ENCODE measurements around the gene SOWAHC.
"Not testable (repeated sequence)": the region's sequence is repeated elsewhere in the genome, so short reads cannot be mapped to it uniquely, and the experiment has no call there.

Gene SOWAHC, protein sequence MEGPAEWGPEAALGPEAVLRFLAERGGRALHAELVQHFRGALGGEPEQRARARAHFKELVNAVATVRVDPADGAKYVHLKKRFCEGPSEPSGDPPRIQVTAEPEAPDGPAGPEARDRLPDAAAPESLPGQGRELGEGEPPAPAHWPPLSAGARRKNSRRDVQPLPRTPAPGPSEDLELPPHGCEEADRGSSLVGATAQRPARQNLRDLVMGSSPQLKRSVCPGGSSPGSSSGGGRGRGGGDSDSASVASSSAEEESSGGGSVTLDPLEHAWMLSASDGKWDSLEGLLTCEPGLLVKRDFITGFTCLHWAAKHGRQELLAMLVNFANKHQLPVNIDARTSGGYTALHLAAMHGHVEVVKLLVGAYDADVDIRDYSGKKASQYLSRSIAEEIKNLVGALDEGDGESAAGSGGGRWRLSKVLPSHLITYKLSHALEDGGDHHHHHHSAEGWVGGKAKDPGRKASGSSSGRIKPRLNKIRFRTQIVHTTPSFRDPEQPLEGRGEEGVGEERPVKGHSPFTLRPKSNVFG

DNA sequence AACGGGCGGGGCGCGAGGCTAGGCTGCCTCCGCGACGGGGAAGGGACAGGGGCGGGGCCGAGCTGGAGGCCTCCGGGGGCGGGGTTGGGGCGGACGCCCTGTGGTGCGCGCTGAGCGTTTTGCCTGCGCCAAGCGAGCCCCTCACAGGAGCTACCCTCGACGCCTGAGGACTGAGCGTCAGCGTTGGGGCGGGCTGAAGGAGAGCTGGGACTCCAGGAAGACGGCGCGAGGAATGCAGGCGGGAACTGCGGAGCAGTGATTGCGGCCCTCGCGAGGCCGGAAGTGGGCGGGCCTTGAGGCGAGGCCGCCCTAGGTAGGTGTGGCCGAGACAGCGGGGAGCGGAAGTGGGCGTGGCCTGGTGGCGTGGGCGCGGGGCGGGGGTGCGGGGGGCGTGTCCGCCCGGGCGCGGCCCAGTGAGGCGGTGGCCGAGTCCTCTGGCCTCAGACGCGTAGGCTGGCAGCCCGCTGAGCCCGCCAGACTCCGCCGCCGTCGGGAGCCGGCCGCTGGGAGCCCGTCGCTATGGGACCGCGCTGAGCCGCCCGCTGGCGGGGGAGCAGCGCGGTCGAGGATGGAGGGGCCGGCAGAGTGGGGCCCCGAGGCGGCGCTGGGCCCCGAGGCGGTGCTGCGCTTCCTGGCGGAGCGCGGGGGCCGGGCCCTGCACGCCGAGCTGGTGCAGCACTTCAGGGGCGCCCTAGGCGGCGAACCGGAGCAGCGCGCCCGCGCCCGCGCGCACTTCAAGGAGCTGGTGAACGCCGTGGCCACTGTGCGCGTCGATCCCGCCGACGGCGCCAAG lies at the start of gene SOWAHC, which contains the start of gene SEPTIN10:
Gene SOWAHC, plus strand, starts transcription at position 443 of the 793 bp plus-strand sequence. Its CDS starts 126 bp downstream, at position 569.
Gene SEPTIN10, minus strand, starts transcription at position 45 of the 793 bp plus-strand sequence. CDS start 139 bp downstream, outside the sequence.
- H3K9ac ChIP-seq (ENCODE audit: low read length in 2 of 2): peak within 1 kb of the TSS; percentile 78 to 93
- peaks cover 24% of the 10 kb centered on the region for H3K4me1 ChIP-seq (ENCODE audit: control insufficient read depth, insufficient read depth, low read length)
- no peaks in the 10 kb centered on the region for H3K36me3 ChIP-seq (ENCODE audit: control insufficient read depth in 2 of 2, insufficient read depth in 2 of 2, low read length in 2 of 2)
- peak within 1 kb of the TSS; percentile 70 to 87 for H3K4me3 ChIP-seq (ENCODE audit: low read length in 2 of 2)
- H3K9me3 ChIP-seq (ENCODE audit: control insufficient read depth in 2 of 2, low read length in 2 of 2): no peaks in the 10 kb centered on the region
- no peaks in the 10 kb centered on the region for H3K27me3 ChIP-seq (ENCODE audit: control insufficient read depth in 1 of 2, insufficient read depth in 2 of 2, low read length in 2 of 2)
- H3K27ac ChIP-seq (ENCODE audit: low read length): peak within 1 kb of the TSS; percentile 93

DNA sequence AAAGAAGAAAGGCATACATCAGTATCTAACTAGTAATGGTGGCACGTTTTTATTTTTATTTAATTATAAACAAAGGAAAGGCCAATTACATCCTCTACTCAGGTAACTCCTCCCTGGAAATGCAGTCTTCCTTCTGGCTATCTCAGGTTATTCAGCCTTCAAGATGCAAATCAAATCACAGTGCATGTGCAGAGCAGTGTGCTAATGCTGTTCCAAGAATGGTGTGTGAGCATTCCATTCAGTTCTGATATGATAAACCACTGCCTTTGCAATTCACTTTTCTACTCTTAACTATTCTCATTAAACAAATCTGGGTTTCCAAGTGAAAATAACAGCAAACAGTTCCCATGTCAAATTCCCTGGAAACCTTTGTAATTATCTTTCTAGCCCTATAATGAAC lies 38.8 kb upstream of the SOWAHC start:
- H3K4me1 ChIP-seq (ENCODE audit: control insufficient read depth, insufficient read depth, low read length): no peaks in the 10 kb centered on the region
- H3K36me3 ChIP-seq (ENCODE audit: control insufficient read depth in 2 of 2, insufficient read depth in 2 of 2, low read length in 2 of 2): peaks cover 3 to 7% of the 10 kb centered on the region in 2 donors
- H3K27me3 ChIP-seq (ENCODE audit: control insufficient read depth in 1 of 2, insufficient read depth in 2 of 2, low read length in 2 of 2): no peaks in the 10 kb centered on the region
- no peak overlapping the region for H3K4me3 ChIP-seq (ENCODE audit: low read length in 2 of 2)
- no peaks in the 10 kb centered on the region for H3K9me3 ChIP-seq (ENCODE audit: control insufficient read depth in 2 of 2, low read length in 2 of 2)
- no peak overlapping the region for H3K9ac ChIP-seq (ENCODE audit: low read length in 2 of 2)
- H3K27ac ChIP-seq (ENCODE audit: low read length): no peak overlapping the region

DNA sequence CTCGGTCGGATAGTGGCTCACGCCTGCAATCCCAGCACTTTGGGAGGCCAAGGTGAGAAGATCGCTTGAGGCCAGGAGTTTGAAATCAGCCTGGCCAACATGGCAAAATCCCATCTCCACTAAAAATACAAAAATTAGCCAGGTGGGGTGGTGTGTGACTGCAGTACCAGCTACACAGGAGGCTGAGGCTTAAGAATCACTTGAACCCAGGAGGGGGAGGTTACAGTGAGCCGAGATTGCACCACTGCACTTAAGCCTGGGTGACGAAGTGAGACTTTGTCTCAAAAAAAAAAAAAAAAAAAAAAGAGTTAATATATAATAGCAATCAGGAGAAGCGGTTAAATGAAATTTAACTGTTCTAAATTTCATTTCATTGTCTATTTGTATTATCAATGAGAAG lies 36.5 kb upstream of the SOWAHC start:
- not testable (repeated sequence) for H3K27ac ChIP-seq (ENCODE audit: low read length); H3K27me3 ChIP-seq (ENCODE audit: control insufficient read depth in 1 of 2, insufficient read depth in 2 of 2, low read length in 2 of 2); H3K9ac ChIP-seq (ENCODE audit: low read length in 2 of 2); H3K36me3 ChIP-seq (ENCODE audit: control insufficient read depth in 2 of 2, insufficient read depth in 2 of 2, low read length in 2 of 2); H3K9me3 ChIP-seq (ENCODE audit: control insufficient read depth in 2 of 2, low read length in 2 of 2); H3K4me3 ChIP-seq (ENCODE audit: low read length in 2 of 2); H3K4me1 ChIP-seq (ENCODE audit: control insufficient read depth, insufficient read depth, low read length)

DNA sequence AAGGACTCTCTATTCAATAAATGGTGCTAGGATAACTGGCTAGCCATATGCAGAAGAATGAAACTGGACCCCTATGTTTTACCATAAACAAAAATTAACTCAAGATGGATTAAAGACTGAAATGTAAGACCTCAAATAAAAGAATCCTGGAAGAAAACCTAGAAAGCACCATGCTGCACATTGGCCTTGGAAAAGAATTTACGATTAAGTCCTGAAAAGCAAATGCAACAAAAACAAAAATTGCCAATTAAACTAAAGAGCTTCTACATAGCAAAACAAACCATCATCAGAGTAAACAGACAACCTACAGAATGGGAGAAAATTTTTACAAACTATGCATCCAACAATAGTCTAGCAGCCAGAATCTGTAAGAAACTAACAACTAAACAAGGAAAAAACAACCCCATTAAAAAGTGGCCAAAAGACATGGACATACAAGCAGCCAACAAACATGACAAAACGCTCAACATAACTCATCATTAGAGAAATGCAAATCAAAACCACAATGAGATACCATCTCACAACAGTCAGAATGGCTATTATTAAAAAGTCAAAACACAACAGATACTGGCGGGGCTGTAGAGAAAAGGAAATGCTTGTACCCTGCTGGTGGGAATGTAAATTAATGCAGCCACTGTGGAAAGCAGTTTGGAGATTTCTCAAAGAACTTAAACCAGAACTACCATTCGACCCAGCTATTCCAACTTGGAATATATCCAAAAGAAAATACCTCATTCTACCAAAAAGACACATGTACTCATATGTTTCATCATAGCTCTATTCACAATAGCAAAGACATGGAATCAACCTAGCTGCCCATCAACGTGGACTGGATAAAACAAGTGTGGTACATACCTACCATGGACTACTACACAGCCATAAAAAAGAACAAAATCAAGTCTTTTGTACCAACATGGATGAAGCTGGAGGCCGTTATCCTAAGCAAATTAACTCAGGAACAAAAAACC lies 31.0 kb upstream of the SOWAHC start:
- Histone ChIP-seq H3K4me3 (ENCODE audit: low read length in 2 of 2) (no peak overlapping the region), H3K36me3 (ENCODE audit: control insufficient read depth in 2 of 2, insufficient read depth in 2 of 2, low read length in 2 of 2) (peaks cover 0 to 8% of the 10 kb centered on the region in 2 donors), H3K27ac (ENCODE audit: low read length) (no peak overlapping the region), H3K9me3 (ENCODE audit: control insufficient read depth in 2 of 2, low read length in 2 of 2) (no peaks in the 10 kb centered on the region), H3K9ac (ENCODE audit: low read length in 2 of 2) (no peak overlapping the region), H3K4me1 (ENCODE audit: control insufficient read depth, insufficient read depth, low read length) (no peaks in the 10 kb centered on the region), H3K27me3 (ENCODE audit: control insufficient read depth in 1 of 2, insufficient read depth in 2 of 2, low read length in 2 of 2) (no peaks in the 10 kb centered on the region)

DNA sequence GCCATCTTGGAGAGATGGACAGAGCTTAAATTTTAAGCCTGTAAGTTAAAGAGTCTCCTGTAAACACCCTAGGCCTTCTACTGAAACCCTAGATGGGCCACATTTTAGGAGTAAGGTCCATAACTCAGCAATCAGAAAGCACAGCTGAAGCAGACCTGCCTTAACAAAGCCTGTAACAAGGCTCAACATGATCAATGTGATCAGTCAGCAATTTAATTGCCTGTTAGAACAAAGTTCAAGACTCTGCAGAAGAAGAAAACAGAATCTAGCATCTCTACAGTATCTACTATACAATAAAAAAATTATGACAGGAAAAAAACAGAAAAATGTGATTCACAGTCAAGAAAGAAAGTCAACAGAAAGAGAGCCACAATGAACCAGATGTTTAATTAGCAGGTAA lies 27.5 kb upstream of the SOWAHC start:
- Histone ChIP-seq H3K4me3 (ENCODE audit: low read length in 2 of 2) (no peak overlapping the region), H3K36me3 (ENCODE audit: control insufficient read depth in 2 of 2, insufficient read depth in 2 of 2, low read length in 2 of 2) (peaks cover 0 to 3% of the 10 kb centered on the region in 2 donors), H3K9ac (ENCODE audit: low read length in 2 of 2) (no peak overlapping the region), H3K27ac (ENCODE audit: low read length) (no peak overlapping the region), H3K4me1 (ENCODE audit: control insufficient read depth, insufficient read depth, low read length) (no peaks in the 10 kb centered on the region), H3K9me3 (ENCODE audit: control insufficient read depth in 2 of 2, low read length in 2 of 2) (no peaks in the 10 kb centered on the region), H3K27me3 (ENCODE audit: control insufficient read depth in 1 of 2, insufficient read depth in 2 of 2, low read length in 2 of 2) (no peaks in the 10 kb centered on the region)

DNA sequence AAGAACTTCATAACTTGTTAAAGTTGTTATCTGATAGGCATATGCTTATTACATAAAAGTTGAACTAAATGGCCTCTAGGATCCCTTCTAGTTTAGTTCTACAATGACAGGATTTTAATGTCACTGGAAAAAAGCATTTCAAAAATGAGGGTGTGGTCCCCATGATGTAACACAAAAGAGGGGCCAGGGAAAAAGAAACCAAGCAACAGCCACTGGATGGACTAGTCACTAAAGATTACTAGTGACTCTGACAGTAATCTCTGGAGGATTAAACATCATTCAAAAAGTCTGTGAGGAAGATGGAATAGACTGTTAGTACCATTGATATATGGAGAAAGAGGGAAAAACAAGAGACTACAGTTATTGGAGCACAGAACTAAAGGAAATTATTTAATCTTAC lies 23.0 kb upstream of the SOWAHC start:
- H3K9me3 ChIP-seq (ENCODE audit: control insufficient read depth in 2 of 2, low read length in 2 of 2): no peaks in the 10 kb centered on the region
- no peak overlapping the region for H3K9ac ChIP-seq (ENCODE audit: low read length in 2 of 2)
- peaks cover 11% of the 10 kb centered on the region for H3K4me1 ChIP-seq (ENCODE audit: control insufficient read depth, insufficient read depth, low read length)
- no peak overlapping the region for H3K27ac ChIP-seq (ENCODE audit: low read length)
- H3K27me3 ChIP-seq (ENCODE audit: control insufficient read depth in 1 of 2, insufficient read depth in 2 of 2, low read length in 2 of 2): no peaks in the 10 kb centered on the region
- H3K4me3 ChIP-seq (ENCODE audit: low read length in 2 of 2): no peak overlapping the region
- H3K36me3 ChIP-seq (ENCODE audit: control insufficient read depth in 2 of 2, insufficient read depth in 2 of 2, low read length in 2 of 2): no peaks in the 10 kb centered on the region

DNA sequence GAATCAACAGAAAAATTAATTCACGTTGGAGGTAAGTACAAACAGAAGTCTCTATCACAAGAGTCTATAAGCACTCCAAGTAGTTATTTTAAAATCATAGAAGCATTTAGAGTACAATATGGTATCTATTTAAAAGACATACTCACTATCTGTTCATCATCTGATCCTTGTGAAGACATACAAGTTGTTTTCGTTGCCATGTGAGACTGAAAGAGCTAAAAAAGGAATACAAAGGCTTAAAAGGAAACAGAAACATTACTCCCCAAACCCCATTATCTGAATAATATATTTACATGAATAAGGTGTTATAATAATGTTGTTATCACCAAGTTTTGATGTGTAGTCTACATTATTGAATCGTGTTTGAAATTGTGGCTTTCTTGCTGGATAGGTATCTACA lies 21.3 kb upstream of the SOWAHC start:
- Histone ChIP-seq H3K9me3 (ENCODE audit: control insufficient read depth in 2 of 2, low read length in 2 of 2) (no peaks in the 10 kb centered on the region), H3K4me3 (ENCODE audit: low read length in 2 of 2) (no peak overlapping the region), H3K9ac (ENCODE audit: low read length in 2 of 2) (no peak overlapping the region), H3K36me3 (ENCODE audit: control insufficient read depth in 2 of 2, insufficient read depth in 2 of 2, low read length in 2 of 2) (no peaks in the 10 kb centered on the region), H3K4me1 (ENCODE audit: control insufficient read depth, insufficient read depth, low read length) (peaks cover 11% of the 10 kb centered on the region), H3K27me3 (ENCODE audit: control insufficient read depth in 1 of 2, insufficient read depth in 2 of 2, low read length in 2 of 2) (no peaks in the 10 kb centered on the region), H3K27ac (ENCODE audit: low read length) (no peak overlapping the region)

DNA sequence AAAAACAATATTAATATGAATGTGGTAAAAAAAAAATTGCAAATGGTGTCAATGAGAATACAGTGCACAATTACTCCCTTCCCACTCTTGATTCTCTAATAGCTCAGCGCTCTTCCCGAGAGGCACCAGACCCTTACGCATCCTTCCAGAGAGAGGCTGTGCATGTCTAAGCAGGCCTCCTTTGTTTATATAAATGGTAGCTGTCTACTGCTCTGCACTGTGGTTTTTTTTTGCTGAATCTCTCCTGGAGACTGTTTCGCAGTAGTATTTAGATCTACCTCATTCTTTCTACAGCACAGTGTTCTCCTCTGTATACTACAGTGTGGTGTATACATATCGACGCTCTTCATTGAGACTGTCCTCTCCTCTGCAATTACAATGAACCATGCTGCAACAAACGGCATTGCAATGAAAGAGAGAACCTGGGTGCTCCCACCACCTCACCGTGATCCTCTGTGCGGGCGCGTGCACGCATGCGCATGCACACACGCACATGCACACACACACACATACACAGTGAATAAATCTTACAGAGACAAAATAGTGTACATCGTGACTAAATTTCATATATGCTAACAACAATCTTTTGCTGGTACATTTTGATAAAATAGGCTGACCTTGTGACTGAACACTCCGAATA lies 19.8 kb upstream of the SOWAHC start:
- Histone ChIP-seq H3K36me3 (ENCODE audit: control insufficient read depth in 2 of 2, insufficient read depth in 2 of 2, low read length in 2 of 2) (no peaks in the 10 kb centered on the region), H3K4me1 (ENCODE audit: control insufficient read depth, insufficient read depth, low read length) (peaks cover 11% of the 10 kb centered on the region), H3K27ac (ENCODE audit: low read length) (no peak overlapping the region), H3K4me3 (ENCODE audit: low read length in 2 of 2) (no peak overlapping the region), H3K9ac (ENCODE audit: low read length in 2 of 2) (no peak overlapping the region), H3K9me3 (ENCODE audit: control insufficient read depth in 2 of 2, low read length in 2 of 2) (no peaks in the 10 kb centered on the region), H3K27me3 (ENCODE audit: control insufficient read depth in 1 of 2, insufficient read depth in 2 of 2, low read length in 2 of 2) (no peaks in the 10 kb centered on the region)

DNA sequence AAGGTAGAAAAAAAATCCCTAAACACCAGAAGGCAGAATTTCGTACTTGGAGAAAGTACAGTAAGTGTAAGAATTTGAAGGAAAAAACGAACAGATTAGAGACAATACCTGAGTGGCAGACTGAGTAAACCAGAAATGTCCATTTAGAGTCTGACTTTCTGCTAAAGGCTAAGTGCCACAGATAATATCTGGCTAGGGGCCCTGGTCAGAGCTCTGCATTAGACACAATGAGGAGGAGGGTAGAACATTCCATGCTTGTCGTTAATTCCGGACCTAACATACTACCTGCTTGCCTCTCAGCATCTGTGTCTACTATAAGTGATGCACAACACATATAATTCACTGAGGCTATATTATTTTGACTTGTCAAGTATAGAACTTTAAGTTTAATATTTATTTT lies 18.5 kb upstream of the SOWAHC start:
- Histone ChIP-seq H3K4me3 (ENCODE audit: low read length in 2 of 2) (no peak overlapping the region), H3K4me1 (ENCODE audit: control insufficient read depth, insufficient read depth, low read length) (peaks cover 11% of the 10 kb centered on the region), H3K9ac (ENCODE audit: low read length in 2 of 2) (no peak overlapping the region), H3K9me3 (ENCODE audit: control insufficient read depth in 2 of 2, low read length in 2 of 2) (no peaks in the 10 kb centered on the region), H3K27me3 (ENCODE audit: control insufficient read depth in 1 of 2, insufficient read depth in 2 of 2, low read length in 2 of 2) (no peaks in the 10 kb centered on the region), H3K36me3 (ENCODE audit: control insufficient read depth in 2 of 2, insufficient read depth in 2 of 2, low read length in 2 of 2) (no peaks in the 10 kb centered on the region), H3K27ac (ENCODE audit: low read length) (no peak overlapping the region)

DNA sequence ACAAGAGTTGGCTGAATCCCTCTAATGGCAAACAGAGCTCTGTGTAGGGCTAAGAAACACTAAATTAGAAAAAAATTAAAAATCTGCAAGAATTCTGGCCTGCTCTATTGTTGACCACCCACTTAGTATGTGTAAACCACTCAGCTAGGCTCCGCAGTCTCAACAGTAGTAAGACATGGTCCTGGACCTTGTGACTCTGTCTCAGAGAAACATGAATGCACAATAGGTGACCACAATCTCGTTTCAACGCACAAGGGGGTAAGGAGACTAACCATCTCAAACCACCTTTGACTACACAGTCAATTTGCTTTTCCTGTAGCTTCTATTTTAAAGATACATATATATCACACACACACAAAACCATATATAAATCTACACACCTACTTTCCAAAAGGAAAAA lies 16.9 kb upstream of the SOWAHC start:
- Histone ChIP-seq H3K4me1 (ENCODE audit: control insufficient read depth, insufficient read depth, low read length) (peaks cover 11% of the 10 kb centered on the region), H3K27me3 (ENCODE audit: control insufficient read depth in 1 of 2, insufficient read depth in 2 of 2, low read length in 2 of 2) (no peaks in the 10 kb centered on the region), H3K9me3 (ENCODE audit: control insufficient read depth in 2 of 2, low read length in 2 of 2) (no peaks in the 10 kb centered on the region), H3K9ac (ENCODE audit: low read length in 2 of 2) (no peak overlapping the region), H3K4me3 (ENCODE audit: low read length in 2 of 2) (no peak overlapping the region), H3K36me3 (ENCODE audit: control insufficient read depth in 2 of 2, insufficient read depth in 2 of 2, low read length in 2 of 2) (no peaks in the 10 kb centered on the region), H3K27ac (ENCODE audit: low read length) (no peak overlapping the region)

Data from stomach smooth muscle (tissue), 2 donors.